Renal pelvis (tissue), 4 donors: Measurements from ENCODE around the gene TMEM53. TPM values are rescaled to one million over a fixed set of nuclear protein-coding genes. Genes with fewer than 3 reads are reported as not detected.
"Not testable (repeated sequence)": the region's sequence is repeated elsewhere in the genome, so short reads cannot be mapped to it uniquely, and the experiment has no call there.

ENCODE experiments used
- DNase-seq: peaks from one replicate; pipeline ENCODE4 v3.0.0-alpha.2; 2013
- polyA plus RNA-seq, 3 donors: library from polyadenylated mRNA; unstranded; fragments of 120-200 nt; gene quantifications; one replicate each; pipeline ENCODE4 v1.2.1, GENCODE V29; 2013; ENCODE audit not compliant: insufficient read length in 3 of 3

TMEM53 gene
- polyA plus RNA-seq, 3 donors = 13.3 to 17.0 (median 15.7) TPM

DNA sequence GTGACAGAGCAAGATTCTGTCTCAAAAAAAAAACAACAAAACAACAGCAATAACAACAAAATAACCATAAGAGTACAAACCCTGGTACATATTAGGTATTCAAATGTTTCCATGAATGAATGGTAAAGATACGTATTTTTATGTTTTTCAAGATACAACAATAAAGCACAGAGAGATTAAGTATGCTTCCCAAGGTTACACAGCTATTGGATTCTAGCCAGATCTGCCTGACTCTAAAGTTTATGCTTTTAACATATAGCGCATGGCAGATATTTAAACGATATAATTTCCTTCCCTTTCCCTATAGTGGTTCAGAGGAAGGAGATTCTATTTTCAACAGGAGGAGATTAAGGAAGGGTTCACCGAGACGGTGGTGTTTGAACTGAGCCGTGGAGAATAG lies 31.2 kb upstream of the TMEM53 start:
- DNase-seq = no peak

DNA sequence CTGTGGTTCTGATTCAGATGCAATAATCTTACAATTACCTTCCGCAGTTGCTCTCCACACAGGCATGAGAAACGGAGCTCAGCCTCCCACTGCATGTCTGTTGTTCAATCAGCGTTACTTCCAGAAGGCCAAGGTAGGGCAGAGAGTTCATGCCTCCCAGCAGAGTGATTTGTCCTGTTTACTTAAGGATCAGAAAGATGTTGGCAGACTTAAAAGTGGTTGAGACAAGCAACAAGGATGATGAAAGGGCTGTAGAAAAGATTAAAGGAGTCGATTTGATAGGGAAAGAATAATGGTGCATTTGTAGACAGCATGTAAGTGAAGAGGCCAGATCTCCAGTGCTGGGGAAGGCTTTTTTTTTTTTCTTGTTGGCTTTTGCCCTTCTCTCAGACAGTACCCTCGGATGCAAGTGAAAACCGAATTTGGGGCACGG lies 26.9 kb upstream of the TMEM53 start:
- peak; percentile 59 for DNase-seq

DNA sequence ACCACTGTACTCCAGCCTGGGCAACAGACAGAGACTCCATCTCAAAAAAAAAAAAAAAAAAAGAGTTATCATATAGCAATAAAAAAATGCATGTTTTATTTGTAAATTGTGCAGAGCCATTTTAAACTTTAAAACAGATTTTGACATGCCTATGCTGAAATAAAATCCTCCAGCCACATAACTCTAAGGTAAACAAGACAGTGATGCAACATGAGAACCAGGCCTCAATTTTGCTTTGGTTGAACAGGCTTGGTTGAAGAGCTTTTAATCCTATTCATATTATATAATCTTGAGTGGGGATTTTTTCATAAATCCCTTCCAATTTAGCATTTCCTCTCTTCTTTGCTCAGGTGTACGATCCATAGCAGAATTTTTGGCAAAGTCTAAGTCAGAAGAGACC lies 26.3 kb upstream of the TMEM53 start:
- no peak for DNase-seq

DNA sequence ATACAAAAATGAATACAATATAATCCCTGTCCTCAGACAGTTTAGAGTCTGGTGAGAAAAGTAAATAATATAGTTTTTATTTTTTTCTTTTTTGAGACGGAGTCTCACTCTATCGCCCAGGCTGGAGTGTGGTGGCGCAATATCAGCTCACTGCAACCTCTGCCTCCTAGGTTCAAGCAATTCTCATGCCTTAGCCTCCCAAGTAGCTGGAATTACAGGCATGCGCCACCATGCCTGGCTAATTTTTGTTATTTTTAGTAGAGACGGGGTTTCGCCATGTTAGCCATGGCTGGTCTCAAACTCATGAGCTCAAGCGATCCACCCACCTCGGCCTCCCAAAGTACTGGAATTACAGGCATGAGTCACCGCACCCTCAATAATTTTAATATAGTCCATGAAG lies 25.1 kb upstream of the TMEM53 start:
- DNase-seq = not testable (repeated sequence)

DNA sequence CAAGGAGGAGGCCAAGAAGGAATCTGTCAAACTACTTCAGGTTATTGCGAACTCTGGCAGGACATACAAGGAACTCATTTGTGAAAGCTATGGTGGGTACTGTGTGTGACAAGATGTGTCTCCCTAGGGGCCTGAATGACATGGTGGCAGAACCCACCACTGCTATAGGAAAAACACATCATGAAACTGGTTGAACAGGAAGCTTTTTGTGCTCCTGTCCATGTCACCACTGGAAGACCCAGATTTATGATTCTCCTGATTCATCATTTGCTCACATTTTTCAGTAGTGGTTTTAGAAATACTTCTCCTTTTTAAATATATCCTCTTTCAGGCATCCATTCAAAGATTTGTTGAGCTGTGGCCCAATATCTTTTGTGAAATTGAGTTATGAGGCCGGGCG lies 23.9 kb upstream of the TMEM53 start:
- DNase-seq = no peak

DNA sequence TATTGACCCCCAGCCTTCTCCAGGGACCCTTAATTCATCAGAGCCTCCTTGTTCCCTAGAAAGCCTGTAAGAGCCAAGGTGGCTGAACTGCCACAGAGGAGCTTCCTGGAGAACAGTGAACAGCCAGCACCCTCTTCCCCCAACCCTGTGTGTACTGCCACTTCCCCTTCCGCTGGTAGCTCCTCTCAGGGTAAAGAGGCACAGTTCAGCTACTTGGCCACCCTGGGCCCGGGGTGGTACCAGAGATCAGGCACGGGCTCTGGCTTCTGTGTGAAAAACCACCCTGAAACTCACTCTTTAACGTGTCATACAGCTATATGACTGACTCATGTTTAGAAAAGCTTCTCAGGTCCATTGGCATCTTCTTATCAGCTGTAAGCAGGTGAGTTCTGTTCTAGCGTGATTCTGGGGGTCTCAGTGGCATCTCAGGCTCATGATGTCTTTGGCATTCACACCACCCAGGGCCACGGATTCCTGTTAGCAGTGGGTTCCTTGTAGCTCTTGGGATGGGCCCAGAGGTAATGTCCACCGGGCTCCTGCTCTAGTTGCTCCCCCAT lies 22.6 kb upstream of the TMEM53 start:
- no peak for DNase-seq

DNA sequence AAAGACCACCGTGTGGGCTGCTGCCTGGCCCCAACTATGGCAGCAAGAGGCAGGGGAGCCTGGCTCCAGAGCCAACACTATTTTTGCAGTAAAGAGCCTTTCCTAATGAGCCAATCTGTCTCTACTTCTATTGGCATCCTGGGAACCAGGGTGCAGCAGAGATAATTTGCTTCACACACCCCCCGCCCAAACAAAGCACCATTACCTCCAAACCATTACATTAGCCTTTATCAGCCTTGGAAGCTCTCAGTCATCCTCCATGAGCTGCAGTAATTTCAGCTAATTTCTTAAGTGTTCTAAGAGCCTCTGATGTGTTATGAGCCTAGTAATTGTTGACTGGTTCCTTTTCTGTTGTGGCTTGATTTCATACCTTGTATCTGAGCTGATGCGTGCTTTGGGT lies 21.8 kb upstream of the TMEM53 start:
- DNase-seq = no peak

DNA sequence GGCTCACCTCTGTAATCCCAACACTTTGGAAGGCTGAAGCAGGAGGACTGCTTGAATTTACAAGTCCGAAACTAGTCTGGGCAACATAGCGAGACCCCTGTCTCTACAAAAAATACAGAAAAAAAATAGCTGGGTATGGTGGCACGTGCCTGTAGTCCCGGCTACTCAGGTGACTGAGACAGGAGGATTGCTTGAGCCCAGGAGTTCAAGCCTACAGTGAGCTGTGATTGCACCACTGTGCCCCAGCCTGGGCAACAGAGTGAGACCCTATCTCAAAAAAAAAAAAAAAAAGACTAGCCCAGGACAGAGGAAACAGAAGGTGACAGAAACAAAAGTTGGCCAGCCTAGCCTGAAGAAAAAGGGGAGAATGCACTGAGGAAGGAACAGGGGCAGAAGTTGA lies 21.4 kb upstream of the TMEM53 start:
- no peak for DNase-seq

DNA sequence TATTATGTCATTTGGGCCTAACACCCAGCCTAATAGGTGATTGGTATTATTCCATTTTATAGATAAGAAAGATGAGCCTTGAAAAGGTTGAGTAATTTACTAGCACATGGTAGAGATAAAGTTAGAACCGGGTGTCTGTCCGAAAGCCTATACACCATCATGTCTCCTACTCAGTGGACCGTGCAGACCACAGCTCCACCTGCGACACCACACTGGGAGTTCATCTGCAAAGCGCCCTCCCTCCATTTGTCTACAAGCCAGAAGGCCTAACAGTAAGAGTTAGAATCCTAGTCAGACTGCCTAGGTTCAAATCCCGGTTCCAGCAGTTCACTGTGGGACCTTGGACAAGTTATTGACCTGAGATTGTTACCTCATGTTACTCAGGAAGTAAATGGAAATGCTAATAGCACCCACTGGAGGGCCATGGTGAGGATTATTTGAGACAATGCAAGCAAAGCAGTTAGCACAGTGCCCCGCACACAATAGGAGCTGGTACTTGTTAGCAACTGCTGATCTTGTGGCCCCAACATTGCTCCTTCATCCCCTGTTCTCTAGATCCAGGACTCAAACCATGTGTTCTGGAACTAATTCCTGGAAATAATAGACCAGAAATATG lies 20.7 kb upstream of the TMEM53 start:
- DNase-seq = no peak

DNA sequence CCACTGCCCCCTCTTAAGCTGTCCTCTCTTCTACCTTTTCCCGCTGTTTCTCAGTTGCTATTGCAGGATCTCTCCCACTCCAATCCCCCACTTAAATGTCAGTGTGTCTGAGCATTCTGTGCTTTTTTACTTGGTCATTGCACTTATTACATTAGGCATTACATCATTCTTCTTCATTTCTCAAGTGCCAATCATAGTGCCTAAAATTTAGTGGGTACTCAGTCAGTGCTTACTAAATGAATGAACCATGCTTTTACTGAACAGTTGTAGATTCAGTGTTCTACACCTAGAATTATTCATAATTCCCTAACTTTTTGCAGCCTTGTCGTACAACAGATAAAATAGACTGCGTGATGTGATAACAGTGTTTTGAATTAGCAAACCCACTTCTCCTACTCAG lies 19.6 kb upstream of the TMEM53 start:
- no peak for DNase-seq

DNA sequence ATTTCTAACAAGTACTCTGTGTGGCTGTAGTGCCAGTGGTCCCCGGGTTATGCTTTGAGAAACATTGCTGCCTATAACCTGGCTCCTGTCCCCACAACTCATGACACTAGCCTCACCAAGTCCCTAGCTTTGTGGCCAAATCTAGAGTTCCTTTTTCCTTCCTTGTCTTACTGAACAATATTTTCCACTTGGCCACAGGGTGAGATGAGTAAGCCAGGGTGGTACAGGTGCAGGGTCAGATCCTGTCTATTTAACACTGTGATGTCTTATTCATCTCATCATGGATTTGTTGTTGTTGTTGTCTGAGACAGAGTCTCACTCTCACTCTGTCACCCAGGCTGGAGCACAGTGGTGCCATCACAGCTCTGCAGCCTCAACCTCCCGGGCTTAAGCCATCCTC lies 18.9 kb upstream of the TMEM53 start:
- no peak for DNase-seq

DNA sequence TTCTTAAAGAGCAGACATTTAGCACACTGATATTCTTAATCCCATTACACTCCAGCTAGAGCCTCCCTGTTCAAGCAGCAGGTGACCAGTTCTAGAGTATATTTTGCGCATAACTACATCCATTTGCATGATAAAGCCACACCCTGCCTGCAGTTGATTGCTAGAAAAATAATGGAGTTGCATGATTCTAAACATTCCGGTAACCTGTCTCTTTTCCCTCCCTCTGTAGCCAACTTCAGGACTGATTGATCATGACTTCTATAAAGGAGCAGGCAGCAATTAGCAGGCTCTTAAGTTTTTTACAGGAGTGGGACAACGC lies 15.1 kb upstream of the TMEM53 start:
- no peak for DNase-seq

DNA sequence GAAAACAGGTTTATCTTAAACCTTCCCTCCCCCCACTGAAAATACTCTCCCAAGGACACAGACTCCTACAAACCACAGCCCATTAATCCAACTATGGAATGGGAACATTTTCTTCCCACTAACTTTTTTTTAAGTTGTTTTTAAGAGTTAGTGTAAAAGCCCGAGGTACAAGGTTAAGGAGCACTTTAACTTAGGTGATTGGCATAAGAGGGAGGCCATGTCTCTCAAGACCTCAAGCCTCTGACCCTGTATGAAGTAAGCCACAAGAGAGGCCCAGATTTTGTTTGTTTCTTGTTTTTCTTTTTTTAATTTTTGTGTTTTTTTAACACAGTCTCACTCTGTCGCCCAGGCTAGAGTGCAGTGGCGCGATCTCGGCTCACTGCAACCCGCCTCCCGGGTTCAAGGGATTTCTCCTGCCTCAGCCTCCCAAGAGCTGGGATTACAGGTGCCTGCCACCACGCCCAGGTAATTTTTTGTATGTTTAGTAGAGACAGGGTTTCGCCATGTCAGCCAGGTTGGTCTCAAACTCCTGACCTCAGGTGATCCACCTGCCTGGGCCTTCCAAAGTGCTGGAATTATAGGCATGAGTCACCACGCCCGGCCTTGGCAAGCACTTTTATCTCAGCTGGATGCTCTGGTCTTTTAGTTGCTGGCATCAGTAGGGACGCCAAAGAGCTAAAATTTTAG lies 14.6 kb upstream of the TMEM53 start:
- no peak for DNase-seq

DNA sequence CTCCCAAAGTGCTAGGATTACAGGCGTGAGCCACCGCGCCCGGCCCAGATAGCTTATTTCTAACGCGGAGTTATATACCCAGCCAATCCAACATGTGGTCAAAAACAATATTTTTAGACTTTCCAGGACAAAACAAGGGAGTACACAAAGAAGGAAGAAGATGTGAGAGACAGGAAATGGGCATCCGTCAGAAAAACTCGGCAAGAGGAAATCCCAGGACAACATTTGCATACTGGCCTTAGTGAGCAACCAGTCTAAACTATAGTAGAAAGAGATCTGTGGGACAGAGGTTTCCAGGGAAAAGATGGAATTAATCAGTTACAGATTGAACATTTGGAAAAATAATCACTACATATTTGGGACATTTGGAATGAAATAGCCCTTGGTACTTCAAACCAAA lies 11.6 kb upstream of the TMEM53 start:
- DNase-seq = no peak

DNA sequence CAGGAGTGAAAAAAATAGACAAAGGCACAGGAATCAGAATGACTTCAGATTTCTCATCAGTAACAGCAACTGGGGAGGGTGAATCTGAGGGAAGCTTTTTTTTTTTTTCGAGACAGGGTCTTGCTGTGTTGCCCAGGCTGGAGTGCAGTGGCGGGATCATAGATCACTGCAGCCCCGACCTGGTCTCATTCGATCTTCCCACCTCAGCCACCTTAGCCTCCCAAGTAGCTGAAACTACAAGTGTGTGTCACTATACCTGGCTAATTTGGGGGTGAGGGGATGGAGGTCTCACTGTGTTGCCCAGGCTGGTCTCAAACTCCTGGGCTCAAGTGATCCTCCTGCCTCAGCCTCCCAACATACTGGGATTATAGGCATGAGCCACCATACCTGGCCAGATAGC lies 10.9 kb upstream of the TMEM53 start:
- no peak for DNase-seq

DNA sequence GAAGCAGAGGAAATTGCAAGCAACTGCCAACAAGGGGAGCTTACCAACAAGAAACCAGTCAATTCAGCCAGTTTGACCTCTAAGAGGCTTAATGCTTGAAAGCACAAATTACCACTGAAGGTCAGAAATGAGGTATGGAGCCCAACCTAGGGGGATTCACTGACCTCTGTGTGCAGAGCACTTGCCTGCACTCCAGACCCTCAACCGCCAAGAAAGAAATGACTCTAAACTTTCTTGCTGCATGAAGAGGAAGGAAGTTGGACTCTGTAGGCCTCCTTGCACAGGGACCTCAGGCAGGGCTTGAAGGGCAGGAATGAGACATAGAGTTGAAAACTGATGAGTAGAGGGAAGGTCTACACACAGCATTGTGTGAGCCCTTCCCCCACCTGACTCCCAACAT lies 10.2 kb upstream of the TMEM53 start:
- no peak for DNase-seq

DNA sequence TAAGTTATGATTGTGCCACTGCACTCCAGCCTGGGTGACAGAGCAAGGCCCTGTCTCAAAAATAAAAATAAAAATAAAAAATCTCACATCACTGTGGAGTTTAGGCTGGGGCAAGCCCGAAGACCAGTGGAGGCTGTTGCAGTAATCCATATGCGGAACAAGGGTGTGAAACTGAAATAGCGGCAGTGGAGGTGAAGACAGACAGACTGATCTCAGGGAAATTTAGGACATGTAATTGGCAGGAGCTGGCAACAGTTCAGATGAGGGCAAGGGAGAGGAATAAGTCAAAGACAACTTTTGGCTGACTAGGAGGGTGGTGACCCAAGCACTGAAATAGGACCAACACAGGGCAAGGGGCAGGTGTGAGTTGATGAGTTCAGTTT lies 8.6 kb upstream of the TMEM53 start:
- DNase-seq = no peak

DNA sequence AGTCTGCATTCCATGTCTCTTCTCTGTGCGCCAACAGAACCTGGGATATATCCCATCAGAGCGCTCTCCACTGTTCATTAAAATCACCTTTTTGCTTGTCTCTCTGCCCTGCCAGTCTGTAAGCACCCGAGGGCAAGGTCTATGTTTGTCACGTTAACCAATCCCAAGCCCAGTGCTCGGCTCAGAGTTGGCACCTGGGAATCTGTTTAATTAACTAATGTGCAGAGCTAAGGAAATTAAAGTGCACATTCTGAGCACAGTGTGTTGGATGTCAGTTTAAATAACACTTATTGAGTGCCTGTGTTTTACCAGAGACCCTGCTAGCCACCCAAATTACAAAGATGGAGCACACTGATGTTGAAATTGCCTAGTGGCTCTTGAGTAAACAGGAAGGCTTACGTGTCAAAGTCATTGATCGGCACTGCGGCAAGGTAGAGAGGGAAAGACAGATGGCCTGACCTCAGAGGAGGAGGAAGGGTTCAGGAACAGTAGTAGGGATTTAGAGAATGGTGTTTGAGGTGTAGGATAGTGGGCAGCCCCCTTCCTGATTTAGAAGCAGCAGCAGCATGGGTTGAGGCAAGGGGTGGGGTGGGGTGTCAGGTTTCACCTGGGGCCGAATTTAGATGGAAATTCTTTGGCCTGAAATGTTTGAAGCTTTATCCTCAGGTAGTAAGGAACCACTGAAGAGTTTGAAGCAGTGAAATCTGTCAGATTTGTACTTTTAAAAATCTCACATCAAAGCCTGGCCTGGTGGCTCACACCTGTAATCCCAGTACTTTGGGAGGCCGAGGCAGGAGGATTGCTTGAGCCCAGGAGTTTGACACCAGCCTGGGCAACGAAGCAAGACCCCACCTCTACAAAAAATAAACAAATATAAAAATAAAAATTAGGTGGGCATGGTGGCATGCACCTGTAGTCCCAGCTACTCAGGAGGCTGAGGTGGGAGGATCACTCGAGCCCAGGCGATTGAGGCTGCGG lies 7.9 kb upstream of the TMEM53 start:
- no peak for DNase-seq

DNA sequence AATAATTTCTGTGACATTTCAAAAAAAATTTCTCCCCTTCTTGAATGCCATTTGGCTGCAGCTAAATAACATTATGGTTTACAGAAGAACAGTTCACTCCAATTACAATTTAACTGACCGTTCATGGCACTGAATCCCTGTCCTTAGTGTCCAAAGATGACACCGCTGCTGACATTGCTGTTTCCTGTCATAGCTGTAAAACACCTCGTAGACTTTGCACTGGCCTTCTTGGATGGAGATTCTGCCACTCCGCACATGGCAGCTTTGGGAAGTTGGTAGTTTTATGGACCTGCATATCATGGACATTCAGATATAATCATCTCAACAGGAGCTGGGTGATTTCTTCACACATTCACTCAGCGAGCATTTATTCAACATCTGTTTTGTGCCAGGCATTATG lies 5.2 kb upstream of the TMEM53 start:
- DNase-seq = no peak

DNA sequence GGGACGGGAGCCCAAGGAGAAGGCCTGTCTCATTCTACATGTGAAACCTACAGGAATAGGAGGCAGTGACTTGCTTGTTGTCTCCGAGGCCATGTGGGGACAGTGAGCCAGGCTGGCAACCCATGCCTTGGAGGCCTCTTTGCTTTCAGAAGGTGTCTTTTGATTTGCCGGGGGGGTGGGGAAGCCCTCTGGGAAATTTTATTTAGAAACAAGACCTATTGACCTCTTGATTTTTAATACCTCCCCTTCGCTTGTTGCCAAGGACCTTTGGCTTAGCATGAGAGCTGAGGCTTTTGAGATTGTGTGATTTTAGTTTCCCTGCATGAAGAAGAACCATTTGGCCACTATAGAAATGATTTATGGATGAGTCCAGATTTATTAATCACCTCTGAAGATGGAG lies 4.3 kb upstream of the TMEM53 start:
- DNase-seq = no peak

DNA sequence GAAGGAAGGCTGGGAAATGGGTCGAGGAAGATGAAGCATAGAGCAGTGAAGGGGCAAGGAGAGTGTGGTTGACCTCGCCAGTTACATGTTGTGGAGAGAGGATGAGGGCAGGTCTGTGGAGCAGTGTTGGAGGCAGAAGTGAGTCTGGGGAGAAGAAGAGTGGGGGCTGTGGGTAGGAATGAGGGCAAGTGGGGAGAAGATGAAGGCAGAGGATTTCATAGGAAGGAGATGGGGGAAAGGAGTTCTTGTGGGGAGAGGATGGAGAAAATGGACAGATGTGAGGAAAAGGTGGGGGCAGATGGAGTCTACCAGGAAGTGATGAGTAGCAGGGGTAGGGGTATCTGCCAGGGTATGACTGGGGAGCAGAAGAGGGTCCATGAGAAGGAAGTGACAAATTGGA lies 3.8 kb upstream of the TMEM53 start:
- DNase-seq = no peak

DNA sequence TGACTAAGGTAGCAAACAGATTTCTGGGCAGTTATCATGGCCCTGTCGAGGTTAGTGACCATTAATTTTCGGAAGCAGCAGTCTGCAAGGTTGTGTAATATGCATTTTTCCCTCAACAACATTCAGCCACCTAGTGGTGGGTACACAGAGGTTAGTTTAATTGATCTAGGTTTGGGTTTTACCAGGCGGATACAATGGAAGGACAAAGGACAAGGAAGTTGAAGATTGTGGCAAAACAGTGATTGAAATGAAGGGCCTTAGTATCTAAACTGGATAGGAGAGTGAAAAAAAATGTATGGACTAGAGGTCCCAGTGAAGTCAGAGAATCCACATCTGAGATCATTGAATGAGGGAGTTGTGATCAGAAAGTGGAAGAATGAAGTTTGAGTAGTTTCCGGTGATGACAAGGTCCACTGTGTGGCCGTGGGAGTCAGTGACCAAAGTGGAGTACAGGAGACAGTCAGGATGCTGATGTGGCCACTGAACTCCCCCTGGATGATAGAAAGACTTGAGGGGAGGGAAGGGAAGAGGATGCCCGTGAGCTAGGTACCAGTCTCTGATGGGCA lies 3.0 kb upstream of the TMEM53 start:
- no peak for DNase-seq
